ENCODE results near the gene KCTD8.

KCTD8 gene

GRCh38 chr4:44150091-44150576 lies 298.5 kb downstream of the KCTD8 start:
- Histone ChIP-seq H3K4me3 (ENCODE audit: low read depth, low read length) (no peak overlapping the region), H3K9me3 (no peaks in the 10 kb centered on the region), H3K36me3 (no peaks in the 10 kb centered on the region), H3K27me3 (no peaks in the 10 kb centered on the region), H3K4me1 (no peaks in the 10 kb centered on the region)
- TF ChIP-seq CTCF (IDR thresholded peaks at IDR 0.05; ENCODE audit: low read depth, low read length), result no peak
- no peak for DNase-seq

- H3K36me3 ChIP-seq, result no peaks in the 10 kb centered on the region
- H3K27me3 ChIP-seq, result no peaks in the 10 kb centered on the region
- no peaks in the 10 kb centered on the region for H3K4me1 ChIP-seq
- no peak for TF ChIP-seq CTCF (IDR thresholded peaks at IDR 0.05; ENCODE audit: low read depth, low read length)
- no peak overlapping the region for H3K4me3 ChIP-seq (ENCODE audit: low read depth, low read length)
- DNase-seq, result no peak
- H3K9me3 ChIP-seq, result no peaks in the 10 kb centered on the region
Measured at GRCh38 chr4:44149282-44149681, 299.3 kb downstream of the KCTD8 start.

GRCh38 chr4:44147571-44148075 lies 301.0 kb downstream of the KCTD8 start:
- H3K27me3 ChIP-seq, result no peaks in the 10 kb centered on the region
- no peak for DNase-seq
- no peaks in the 10 kb centered on the region for H3K9me3 ChIP-seq
- no peak for TF ChIP-seq CTCF (IDR thresholded peaks at IDR 0.05; ENCODE audit: low read depth, low read length)
- H3K4me3 ChIP-seq (ENCODE audit: low read depth, low read length), result no peak overlapping the region
- H3K4me1 ChIP-seq, result no peaks in the 10 kb centered on the region
- H3K36me3 ChIP-seq, result no peaks in the 10 kb centered on the region

GRCh38 chr4:44146516-44146915 lies 302.1 kb downstream of the KCTD8 start:
- H3K27me3 ChIP-seq, result no peaks in the 10 kb centered on the region
- no peak for TF ChIP-seq CTCF (IDR thresholded peaks at IDR 0.05; ENCODE audit: low read depth, low read length)
- H3K36me3 ChIP-seq, result no peaks in the 10 kb centered on the region
- no peaks in the 10 kb centered on the region for H3K9me3 ChIP-seq
- no peaks in the 10 kb centered on the region for H3K4me1 ChIP-seq
- H3K4me3 ChIP-seq (ENCODE audit: low read depth, low read length), result no peak overlapping the region
- DNase-seq, result no peak

GRCh38 chr4:44145868-44146267 lies 302.7 kb downstream of the KCTD8 start:
- H3K4me1 ChIP-seq, result no peaks in the 10 kb centered on the region
- DNase-seq, result no peak
- no peaks in the 10 kb centered on the region for H3K9me3 ChIP-seq
- H3K4me3 ChIP-seq (ENCODE audit: low read depth, low read length), result no peak overlapping the region
- no peaks in the 10 kb centered on the region for H3K36me3 ChIP-seq
- H3K27me3 ChIP-seq, result no peaks in the 10 kb centered on the region
- TF ChIP-seq CTCF (IDR thresholded peaks at IDR 0.05; ENCODE audit: low read depth, low read length), result no peak

GRCh38 chr4:44132526-44132925 lies 316.1 kb downstream of the KCTD8 start:
- H3K27me3 ChIP-seq, result no peaks in the 10 kb centered on the region
- TF ChIP-seq CTCF (IDR thresholded peaks at IDR 0.05; ENCODE audit: low read depth, low read length), result no peak
- H3K9me3 ChIP-seq, result no peaks in the 10 kb centered on the region
- H3K4me3 ChIP-seq (ENCODE audit: low read depth, low read length), result no peak overlapping the region
- H3K36me3 ChIP-seq, result no peaks in the 10 kb centered on the region
- DNase-seq, result no peak
- H3K4me1 ChIP-seq, result no peaks in the 10 kb centered on the region
